Caki2 (cell line): ENCODE measurements around the gene TEX29. TPM values are rescaled to one million over a fixed set of nuclear protein-coding genes. Genes with fewer than 3 reads are reported as not detected.

Experiments
- DNase-seq: peaks from one replicate; pipeline ENCODE4 v3.0.0-alpha.2; 2015; ENCODE audit warnings: low read depth
- in situ Hi-C: cut with HindIII; loops from 2 replicates; pipeline ENCODE4 v1.10.0; 2016; ENCODE audit warnings: low sequenced_read_pairs, low pct_unique_long_range_greater_than_20kb, mixed read lengths
- total RNA-seq: library from RNA; depleted of rRNA; stranded (reverse); fragments of >200 nt; shearing (Covaris generic); gene quantifications from 2 replicates; pipeline ENCODE4 v1.2.3, GENCODE V29; 2014; ENCODE audit warnings: low replicate concordance

Gene TEX29
- total RNA-seq, 1 experiment from 2014 or later: not detected

DNA sequence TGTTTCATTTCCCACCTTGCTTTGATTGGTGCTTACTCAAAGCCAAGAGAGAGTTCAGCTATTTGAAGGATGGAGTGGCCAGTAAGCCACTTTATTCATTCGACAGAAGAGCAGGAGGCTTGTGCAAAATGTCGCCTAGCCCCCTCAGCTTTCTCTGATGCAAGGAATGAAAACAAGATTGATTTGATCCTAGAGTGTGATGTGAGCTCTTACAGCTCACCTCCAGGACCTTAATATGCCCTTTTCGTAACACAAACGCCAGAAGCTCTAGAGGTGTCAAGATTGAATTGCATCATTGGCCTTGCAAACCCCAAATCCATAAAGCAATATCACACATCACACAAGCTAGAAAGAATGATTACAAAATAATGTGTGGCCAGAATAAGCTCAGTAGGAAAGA lies 36.4 kb downstream of the TEX29 start:
- DNase-seq: no peak
- in situ Hi-C loops: no loop called here

DNA sequence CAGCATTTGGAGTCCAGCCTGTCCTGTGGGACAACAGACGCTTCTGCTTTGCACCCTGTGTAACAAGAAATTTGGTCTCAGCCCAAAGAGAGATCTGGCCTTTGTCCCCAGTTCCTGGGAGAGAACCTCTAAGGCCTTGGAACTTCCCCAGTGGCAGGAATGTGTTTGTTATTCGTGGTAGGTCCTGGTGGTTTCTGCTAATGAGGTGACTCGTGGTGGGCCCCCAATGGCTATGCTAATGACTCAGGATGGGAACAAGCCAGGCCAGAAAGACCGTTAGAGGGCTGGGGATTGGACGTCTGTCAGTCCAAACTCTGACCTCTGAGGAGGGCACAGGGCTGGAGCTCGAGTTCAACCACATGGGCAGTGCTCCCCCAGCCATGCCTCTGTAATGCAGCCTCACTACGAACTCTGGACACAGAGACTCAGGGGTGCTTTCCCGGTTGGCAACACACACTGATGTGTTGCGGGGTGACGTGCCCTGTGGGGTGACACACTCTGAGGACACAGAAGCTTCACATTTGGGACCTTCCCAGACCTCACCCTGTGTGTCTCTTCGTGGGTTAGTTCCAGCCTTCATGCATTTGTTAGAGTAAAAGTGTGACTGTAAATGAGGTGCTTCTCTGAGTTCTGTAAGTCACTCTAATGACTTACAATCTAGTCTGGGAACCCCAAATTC lies 38.9 kb downstream of the TEX29 start:
- no peak for DNase-seq
- in situ Hi-C loops: no loop called here

DNA sequence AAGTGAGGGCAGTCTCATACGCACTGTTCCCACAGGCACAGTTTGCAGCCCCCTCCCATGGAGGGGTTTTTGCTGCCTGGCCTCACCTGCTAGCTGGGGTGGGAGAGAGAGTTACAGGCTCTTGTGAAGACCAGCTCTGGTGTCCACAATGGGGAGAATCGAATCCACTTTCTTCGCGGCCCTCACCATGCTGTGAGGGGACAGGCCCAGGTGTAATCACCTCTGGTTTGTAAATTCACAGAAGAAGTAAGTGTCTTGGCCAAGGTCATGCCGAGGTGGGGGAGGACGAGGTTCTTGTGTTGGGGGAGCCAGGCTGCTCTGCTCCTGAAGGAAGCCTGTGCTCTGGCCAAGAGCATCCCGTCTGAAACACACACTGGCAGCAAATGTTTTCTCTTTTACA lies 39.5 kb downstream of the TEX29 start:
- in situ Hi-C loops: no loop called here
- no peak for DNase-seq

DNA sequence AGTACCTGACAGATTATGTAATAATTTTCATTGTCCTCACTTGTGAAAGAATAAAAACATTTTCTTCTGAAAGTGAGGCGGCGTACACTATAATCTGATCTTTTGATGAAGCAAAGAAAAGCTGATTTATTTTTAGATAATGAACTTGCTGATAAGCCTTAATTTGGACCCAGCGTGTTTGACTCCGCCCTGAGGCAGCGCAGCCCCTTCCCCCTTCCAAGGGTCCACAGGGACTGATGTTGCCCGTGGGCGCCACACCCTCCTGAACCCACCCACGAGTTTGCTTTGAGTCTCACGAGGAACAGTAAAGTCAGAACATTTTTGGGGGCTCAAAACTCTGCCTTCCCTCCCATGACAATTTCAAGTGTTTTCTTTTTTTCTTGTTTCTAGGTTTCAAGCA lies 40.0 kb downstream of the TEX29 start:
- in situ Hi-C loops: no loop called here
- DNase-seq: no peak

DNA sequence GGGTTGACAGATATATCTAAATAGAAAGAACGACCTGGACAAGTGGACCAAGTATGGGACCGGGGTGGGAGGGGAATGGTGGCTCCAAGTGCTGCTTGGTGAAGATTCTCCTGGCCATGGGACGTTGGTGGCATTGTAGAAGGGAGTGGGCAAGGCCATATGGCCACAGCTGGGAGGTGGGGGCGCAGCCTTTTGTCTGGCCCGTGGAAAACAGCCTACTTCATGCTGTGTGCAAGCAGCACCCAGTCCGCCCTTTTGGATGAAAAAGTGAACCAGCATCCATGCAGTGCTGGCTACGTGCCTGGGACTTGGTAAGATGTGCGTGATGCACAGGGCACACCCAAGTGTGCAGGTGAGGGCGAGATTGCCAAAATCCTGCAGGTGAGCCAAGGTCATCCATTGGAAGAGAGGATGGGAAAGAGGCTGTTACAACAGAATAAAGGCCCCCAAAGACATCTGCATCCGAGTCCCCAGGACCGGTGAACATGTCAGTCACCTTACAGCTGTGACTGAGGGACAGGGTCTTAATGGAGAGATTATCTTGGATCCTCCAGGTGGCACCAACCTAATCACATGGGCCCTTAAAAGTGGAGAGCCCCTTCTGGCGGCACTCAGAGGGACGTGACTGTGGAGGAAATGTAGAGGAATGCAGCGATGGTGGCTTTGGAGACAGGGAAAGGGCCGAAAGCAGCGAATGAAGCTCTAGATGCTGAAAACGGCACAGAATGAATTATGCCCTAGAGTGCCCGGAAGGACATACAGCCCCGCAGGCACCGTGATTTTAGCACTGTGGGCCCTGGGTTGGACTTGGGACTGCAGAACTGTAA lies 40.8 kb downstream of the TEX29 start:
- no peak for DNase-seq
- in situ Hi-C loops: no loop called here

DNA sequence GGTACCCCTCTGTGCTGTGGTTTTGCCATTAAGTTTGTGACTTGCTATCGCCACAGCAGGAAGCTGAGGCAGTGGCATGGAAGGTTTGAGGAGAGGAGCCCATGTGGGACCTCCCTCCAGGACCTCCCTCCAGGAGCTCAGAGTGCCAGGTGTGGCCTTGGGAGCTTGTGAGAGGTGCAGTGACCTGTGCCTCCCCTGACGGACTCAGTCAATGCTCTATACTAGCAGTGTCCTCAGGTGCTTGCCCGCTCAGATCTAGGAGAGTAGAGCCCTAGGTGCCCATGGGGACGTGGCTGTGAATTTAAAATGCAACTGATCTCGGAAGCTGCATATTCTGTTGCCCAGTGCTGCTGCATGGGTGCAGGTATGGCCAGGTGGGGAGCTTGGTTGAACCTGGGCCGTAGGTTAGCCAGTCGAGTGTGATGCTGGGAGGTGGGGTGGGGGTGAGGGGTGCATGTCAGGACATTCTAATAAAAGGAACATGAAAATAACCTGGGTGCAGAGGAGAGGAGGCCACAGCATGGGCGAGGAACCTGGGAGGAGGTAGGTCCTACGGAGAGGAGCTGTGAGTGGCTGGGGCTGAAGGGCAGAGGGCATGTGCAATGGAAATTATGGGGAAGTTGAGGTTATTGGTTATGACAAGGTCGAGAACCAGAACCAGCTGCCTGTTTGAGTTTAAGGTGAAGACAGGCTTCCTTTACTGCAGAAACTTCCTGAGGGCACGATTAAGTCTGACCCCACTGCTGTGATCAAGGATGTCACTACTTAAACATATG lies 41.6 kb downstream of the TEX29 start:
- DNase-seq: no peak
- in situ Hi-C loops: no loop called here

DNA sequence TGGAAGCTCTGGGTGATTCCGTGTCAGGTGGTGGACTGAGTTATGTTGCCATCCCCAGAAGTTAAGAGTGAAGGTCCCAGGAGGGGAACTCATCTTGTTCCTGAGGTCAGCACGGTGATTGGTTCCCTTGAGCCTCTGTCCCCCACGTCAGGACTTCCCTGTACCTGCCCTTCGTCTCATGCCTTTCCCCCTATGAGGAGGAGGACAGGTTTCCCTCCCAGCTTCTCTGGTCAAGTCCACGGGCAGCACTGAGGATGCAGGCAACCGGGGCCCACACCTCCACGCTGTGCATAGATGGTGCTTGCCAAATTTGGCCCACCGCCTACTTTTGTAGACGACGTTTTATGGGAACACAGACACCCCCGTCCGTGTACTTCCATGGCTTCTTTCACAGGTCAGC lies 42.7 kb downstream of the TEX29 start:
- DNase-seq: no peak
- in situ Hi-C loops: no loop called here

DNA sequence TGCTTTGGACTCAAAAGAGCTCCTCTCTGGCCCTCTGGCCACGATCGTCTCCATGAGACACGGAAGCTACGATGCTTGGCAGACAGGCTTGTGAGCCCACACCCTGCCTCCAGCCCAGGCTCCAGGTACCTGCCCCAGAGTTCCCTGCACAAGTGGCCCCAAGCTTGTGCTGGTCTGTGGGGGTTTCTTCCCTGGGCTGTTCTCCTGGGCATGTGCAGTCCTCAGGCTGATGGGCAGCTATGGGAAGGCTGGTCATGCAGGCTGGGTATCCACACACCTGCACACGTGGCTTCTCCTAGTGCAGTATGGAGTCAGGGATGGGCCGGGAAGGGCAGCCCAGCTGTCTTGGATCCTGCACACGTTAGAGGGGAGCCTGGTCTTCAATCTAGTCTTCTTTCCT lies 43.1 kb downstream of the TEX29 start:
- no peak for DNase-seq
- in situ Hi-C loops: no loop called here

DNA sequence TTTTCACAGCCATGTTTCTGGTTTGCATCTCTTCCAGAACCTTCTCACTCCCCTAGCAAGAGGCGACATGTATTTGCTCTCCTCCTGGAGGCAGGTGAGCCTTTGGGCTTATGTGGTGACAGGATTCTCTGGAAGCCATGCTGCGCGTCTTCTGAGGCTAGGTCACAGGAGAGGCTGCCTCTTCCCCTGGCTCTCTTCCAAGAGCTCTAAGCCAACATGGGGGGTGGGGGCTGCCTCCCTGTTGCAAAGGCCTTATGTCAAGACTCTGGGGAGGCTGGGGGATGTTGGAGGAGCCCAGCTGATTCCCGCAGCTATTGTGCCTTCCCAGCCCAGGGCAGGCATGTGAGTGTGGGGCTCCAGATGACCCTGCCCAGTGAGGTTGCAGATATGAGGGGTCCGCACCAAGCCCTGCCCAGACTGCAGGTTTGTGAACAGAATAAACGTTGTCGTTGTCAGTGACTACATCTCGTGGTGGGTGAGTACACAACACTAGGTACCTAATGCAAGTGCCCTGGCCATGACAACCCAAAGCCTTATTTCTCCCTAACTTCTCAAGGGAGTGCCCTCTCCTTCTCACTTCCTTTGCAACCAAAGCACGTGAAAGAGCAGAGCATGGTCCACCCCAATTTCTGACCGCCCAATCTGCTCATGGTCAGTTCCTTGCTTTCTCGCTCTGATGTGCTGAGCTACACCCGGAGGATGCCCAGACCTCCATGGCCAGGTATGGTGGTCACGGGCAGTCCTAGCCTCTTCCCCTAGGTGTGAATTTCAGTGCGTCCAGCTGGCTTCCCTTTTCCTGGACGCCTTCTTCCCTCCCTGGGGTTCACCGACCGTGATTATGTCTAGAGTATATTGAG lies 44.9 kb downstream of the TEX29 start:
- DNase-seq: no peak
- in situ Hi-C loops: no loop called here

DNA sequence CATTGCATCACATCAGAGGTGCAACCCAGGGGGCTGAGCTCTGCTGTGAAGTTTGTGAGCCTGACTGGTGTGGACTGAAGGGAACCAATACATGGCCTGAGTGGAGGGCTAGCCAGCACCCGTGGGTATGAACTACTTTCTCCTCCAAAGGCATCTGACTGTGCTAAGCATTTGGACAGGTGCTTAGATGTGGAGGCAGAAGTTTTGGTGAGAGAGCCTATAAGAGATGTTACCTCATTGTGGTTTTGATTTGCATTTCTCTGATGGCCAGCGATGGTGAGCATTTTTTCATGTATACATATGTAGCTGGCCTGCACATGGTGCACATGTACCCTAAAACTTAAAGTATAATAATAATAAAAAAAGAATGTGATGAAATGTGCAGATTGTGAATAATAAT lies 46.9 kb downstream of the TEX29 start:
- DNase-seq: no peak
- in situ Hi-C loops: no loop called here

DNA sequence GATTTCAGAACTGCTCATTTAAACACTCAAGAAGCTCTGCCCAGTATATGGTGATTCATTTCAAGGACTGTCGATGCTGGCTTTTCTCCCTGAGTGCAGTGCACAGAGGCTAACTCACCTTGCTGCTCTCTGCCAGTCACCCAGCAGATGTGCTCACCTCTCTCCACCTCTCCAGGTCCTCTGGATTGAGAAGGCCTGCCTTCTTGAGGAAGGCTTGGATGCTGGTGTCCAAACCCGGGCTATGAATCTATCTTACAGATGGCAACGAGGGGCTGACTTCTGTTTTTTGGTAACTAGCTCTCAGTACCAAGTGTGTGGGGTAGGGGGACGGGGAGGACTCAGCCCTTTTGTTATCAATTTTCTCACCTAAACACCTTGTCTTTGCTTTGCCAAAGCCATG lies 47.6 kb downstream of the TEX29 start:
- in situ Hi-C loops: no loop called here
- DNase-seq: no peak

DNA sequence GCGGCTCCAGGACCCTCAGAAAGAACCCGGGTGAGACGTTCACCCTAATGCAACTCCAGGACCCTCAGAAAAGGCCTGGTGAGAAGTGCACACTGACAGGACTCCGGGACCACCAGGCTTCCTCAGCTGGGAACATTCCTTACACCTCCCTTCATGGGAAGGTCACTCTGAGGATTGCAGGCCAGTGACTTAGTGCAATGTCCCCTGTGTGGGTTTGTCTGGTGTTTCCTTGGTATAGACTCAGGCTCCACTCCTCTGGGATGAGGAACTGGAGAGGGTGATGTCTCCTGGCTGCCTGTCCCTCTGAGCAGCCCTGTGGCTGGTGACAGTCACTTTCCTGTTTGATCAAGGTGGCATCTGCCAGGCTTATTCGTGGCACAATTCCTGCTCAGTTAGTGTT lies 49.7 kb downstream of the TEX29 start:
- no peak for DNase-seq
- in situ Hi-C loops: no loop called here

DNA sequence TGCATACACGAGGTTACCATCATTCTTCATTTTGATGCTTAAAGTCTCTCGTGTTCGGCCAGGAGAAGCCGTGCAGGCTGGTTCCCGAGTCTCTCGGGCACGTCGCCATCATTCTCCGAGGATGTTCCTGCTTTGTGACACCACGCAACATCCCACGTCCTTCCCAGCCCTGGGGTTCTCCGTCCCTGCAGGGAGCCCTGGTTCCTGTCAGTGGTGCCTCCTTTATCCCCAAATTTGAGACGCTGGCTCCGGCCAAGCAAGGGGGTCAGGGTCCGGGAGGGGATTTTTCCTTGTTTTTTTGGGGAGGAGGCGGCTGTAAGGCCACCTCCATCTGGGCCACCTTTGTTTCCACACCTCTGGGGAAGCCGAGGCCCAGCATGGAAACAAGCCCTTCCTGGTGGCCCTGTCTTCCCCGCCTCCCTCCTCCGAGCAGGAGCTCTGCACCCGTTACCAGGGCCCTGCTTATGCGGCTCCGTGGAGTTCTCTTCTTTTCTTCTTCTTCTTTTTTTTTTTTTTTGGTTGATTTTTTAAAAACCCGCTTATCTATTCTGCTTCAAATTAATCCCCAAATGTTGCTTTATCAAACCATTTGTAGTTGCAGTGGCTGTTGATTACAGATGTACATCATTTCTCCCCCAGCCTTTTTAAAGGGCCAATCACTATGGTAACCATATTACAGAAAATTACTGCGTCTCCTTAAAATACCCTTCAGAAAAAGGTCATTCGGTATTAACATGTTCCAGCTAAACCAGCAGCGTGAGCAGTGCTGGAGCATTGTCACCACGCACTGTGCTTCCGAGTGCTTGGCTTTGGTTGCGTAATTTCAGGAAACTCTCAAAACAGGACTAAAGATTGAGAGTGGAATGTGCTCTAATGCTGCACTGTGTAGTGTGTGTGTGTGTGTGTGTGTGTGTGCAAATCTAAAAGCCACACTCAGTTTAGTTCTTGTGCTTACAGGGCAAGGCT lies 50.4 kb downstream of the TEX29 start:
- no peak for DNase-seq
- in situ Hi-C loops: no loop called here

DNA sequence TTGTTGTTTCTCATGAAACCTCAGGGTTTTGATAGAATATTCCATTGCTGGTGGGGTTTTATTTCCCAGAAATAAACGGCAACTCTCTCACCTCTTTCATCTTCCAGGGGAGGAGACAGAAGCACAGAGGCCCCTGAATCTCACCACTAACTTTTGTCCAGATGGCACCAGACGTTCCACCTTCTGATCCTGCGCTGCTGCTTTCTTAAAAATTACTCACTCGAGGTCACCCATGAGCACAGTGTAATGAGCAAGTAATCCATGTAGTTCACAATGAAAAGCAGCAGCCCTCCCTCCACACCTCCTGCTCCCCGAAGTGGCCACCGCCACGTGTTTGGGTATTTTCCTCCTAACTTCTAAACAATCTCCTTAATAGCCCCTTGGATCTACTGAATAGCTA lies 51.3 kb downstream of the TEX29 start:
- DNase-seq: no peak
- in situ Hi-C loops: no loop called here

DNA sequence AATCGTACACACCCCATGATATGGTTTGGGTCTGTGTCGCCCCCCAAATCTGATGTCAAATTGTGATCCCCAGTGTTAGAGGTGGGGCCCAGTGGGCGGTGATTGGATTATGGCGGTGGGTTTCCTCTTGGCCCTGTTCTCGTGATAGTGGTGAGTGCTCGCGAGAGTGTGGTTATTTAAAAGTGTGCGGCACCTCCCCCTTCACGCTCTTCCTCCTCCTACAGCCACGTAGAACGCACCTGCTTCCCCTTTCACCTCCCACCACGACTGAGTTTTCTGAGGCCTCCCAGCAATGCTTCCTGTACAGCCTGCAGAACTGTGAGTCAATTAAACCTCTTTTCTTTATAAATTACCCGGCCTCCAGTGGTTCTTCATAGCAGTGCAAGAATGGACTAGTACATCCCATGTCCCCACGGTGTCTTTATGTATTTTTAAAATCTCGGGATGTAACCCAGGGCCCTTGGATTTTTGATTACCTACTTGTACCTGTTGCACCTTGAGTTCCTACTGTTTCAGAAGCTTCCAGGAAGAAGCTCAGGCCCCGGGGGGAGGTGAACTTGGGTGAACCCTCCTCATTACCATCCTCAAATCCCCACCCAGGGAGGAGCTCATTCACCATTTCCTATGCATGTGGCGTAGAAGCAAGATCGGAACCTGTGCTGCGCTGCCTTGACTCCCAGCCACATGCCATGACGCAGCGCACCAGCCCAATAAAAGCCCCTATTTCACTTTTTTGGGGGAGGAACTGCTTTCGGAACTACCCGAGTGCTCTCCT lies 52.4 kb downstream of the TEX29 start:
- DNase-seq: no peak
- in situ Hi-C loops: no loop called here

DNA sequence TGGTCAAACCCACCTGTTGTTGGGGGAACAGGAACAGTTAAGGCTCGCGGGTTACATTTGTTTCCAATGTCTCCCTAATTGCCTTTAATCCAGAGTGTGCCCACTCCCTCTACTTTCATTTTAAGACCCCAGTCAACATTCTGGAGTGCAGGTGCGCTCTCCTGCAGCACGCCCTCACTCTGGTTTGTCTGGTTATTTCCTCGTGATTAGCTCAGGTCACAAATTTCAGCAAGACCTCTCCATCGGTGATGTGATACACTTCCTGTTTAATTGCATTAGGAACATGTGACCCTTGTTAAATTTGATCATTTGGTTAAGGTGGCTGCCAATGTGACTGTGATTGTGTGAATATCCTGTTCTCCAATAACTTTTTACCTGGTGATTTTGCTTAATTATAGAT lies 53.0 kb downstream of the TEX29 start:
- DNase-seq: no peak
- in situ Hi-C loops: no loop called here

DNA sequence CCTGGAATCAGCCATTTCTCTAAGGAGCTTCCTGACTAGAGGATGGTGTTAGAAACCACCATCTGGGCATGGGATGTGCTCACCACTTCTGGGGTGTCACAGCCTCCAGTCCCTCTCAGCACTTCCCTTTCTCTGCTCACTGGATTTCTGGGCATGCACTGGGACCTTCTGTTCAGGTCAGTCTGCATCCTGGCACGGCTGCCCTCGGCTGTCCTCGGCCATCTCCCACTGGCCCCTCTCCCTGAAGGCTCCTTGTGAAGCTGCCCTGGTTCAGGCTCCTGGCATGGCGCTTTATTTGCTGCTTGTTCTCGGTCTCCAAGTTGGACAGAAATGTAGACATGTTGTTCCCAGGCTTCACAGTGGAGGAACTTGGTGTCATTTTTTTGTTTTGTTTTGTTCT lies 60.0 kb downstream of the TEX29 start:
- no peak for DNase-seq
- in situ Hi-C loops: no loop called here
